ENCODE measurements around the gene RRP12. TPM values are rescaled to one million over a fixed set of nuclear protein-coding genes. Genes with fewer than 3 reads are reported as not detected.
A peak's percentile ranks its signal among the peaks of the same experiment; 100 is the strongest.

RRP12 gene
- total RNA-seq, 1 donor: 15.9 TPM

GRCh38 chr10:97336006-97336405 lies 65.1 kb downstream of the RRP12 start:
- Histone ChIP-seq H3K36me3 (ENCODE audit: insufficient read depth, low read length) (no peaks in the 10 kb centered on the region), H3K9me3 (ENCODE audit: low read depth, low read length) (no peaks in the 10 kb centered on the region), H3K27ac (ENCODE audit: low read depth, low read length) (no peak overlapping the region), H2AFZ (ENCODE audit: low read length) (no peak overlapping the region), H3K4me3 (ENCODE audit: insufficient read depth, low read length) (no peak overlapping the region), H4K20me1 (ENCODE audit: insufficient read depth, low read length) (no peaks in the 10 kb centered on the region), H3K27me3 (ENCODE audit: insufficient read depth, low read length) (peaks cover 34% of the 10 kb centered on the region), H3K4me2 (ENCODE audit: insufficient read depth, low read length) (no peak overlapping the region), H3K79me2 (ENCODE audit: insufficient read depth, low read length) (peaks cover 9% of the 10 kb centered on the region), H3K4me1 (ENCODE audit: insufficient read depth, low read length) (peaks cover 20% of the 10 kb centered on the region)
- DNase-seq (ENCODE audit: insufficient read length, low spot score, missing footprints): no peak
- no peak for TF ChIP-seq CTCF (IDR thresholded peaks at IDR 0.05; ENCODE audit: extremely low read depth, low read depth, low read length)

DNA sequence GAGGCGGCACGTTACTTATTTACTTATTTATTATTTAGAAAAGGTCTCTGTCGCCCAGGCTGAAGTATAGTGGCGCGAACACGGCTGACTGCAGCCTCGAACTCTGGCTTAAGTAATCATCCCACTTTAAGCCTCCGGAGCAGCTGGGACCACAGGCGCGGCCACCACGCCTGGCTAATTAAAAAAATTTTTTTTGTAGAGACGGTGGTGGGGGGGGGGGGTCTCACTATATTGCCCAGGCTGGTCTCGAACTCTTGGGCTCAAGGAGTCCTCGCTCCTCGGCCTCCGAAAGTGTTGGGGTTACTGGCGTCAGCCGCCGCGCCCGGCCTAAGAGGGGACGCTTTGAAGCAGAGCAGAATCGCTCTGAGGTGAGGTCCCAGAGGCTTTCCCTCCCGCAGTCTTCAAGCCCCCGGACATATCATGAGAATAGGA lies 65.9 kb downstream of the RRP12 start:
- no peaks in the 10 kb centered on the region for H3K36me3 ChIP-seq (ENCODE audit: insufficient read depth, low read length)
- peak overlapping the region; percentile 84 for H3K4me3 ChIP-seq (ENCODE audit: insufficient read depth, low read length)
- H3K9me3 ChIP-seq (ENCODE audit: low read depth, low read length): no peaks in the 10 kb centered on the region
- peaks cover 10% of the 10 kb centered on the region for H3K79me2 ChIP-seq (ENCODE audit: insufficient read depth, low read length)
- no peak for TF ChIP-seq CTCF (IDR thresholded peaks at IDR 0.05; ENCODE audit: extremely low read depth, low read depth, low read length)
- H3K4me2 ChIP-seq (ENCODE audit: insufficient read depth, low read length): peak overlapping the region; percentile 90
- peaks cover 20% of the 10 kb centered on the region for H3K4me1 ChIP-seq (ENCODE audit: insufficient read depth, low read length)
- H2AFZ ChIP-seq (ENCODE audit: low read length): peak overlapping the region; percentile 29
- no peaks in the 10 kb centered on the region for H4K20me1 ChIP-seq (ENCODE audit: insufficient read depth, low read length)
- no peak for DNase-seq (ENCODE audit: insufficient read length, low spot score, missing footprints)
- H3K27me3 ChIP-seq (ENCODE audit: insufficient read depth, low read length): peaks cover 34% of the 10 kb centered on the region
- H3K27ac ChIP-seq (ENCODE audit: low read depth, low read length): no peak overlapping the region

- no peak for TF ChIP-seq CTCF (IDR thresholded peaks at IDR 0.05; ENCODE audit: extremely low read depth, low read depth, low read length)
- no peaks in the 10 kb centered on the region for H4K20me1 ChIP-seq (ENCODE audit: insufficient read depth, low read length)
- peak within 1 kb of the TSS; percentile 90 for H3K4me2 ChIP-seq (ENCODE audit: insufficient read depth, low read length)
- no peaks in the 10 kb centered on the region for H3K9me3 ChIP-seq (ENCODE audit: low read depth, low read length)
- peaks cover 14% of the 10 kb centered on the region for H3K79me2 ChIP-seq (ENCODE audit: insufficient read depth, low read length)
- H3K4me3 ChIP-seq (ENCODE audit: insufficient read depth, low read length): peak within 1 kb of the TSS; percentile 84
- H3K27ac ChIP-seq (ENCODE audit: low read depth, low read length): peak within 1 kb of the TSS; percentile 94
- H3K36me3 ChIP-seq (ENCODE audit: insufficient read depth, low read length): no peaks in the 10 kb centered on the region
- DNase-seq (ENCODE audit: insufficient read length, low spot score, missing footprints): peak; percentile 99
- H2AFZ ChIP-seq (ENCODE audit: low read length): peak within 1 kb of the TSS; percentile 92
- peaks cover 20% of the 10 kb centered on the region for H3K4me1 ChIP-seq (ENCODE audit: insufficient read depth, low read length)
- H3K27me3 ChIP-seq (ENCODE audit: insufficient read depth, low read length): peaks cover 34% of the 10 kb centered on the region
Observed at GRCh38 chr10:97334370-97335175, 66.6 kb downstream of the RRP12 start, which contains the start of gene FRAT2. Gene FRAT2, minus strand, starts transcription at chr10:97334729. Its CDS starts 157 bp downstream, at chr10:97334572.

- peak overlapping the region; percentile 90 for H3K4me2 ChIP-seq (ENCODE audit: insufficient read depth, low read length)
- H3K9me3 ChIP-seq (ENCODE audit: low read depth, low read length): no peaks in the 10 kb centered on the region
- DNase-seq (ENCODE audit: insufficient read length, low spot score, missing footprints): peak; percentile 87
- TF ChIP-seq CTCF (IDR thresholded peaks at IDR 0.05; ENCODE audit: extremely low read depth, low read depth, low read length): no peak
- peak overlapping the region; percentile 84 for H3K4me3 ChIP-seq (ENCODE audit: insufficient read depth, low read length)
- no peaks in the 10 kb centered on the region for H4K20me1 ChIP-seq (ENCODE audit: insufficient read depth, low read length)
- peak overlapping the region; percentile 89 for H2AFZ ChIP-seq (ENCODE audit: low read length)
- peaks cover 14% of the 10 kb centered on the region for H3K79me2 ChIP-seq (ENCODE audit: insufficient read depth, low read length)
- peaks cover 20% of the 10 kb centered on the region for H3K4me1 ChIP-seq (ENCODE audit: insufficient read depth, low read length)
- H3K36me3 ChIP-seq (ENCODE audit: insufficient read depth, low read length): no peaks in the 10 kb centered on the region
- peak overlapping the region; percentile 49 for H3K27ac ChIP-seq (ENCODE audit: low read depth, low read length)
- peaks cover 34% of the 10 kb centered on the region for H3K27me3 ChIP-seq (ENCODE audit: insufficient read depth, low read length)
Observed at GRCh38 chr10:97333601-97334369, 67.4 kb downstream of the RRP12 start.

All from osteoblast (primary cell).